HEK293 (cell line): ENCODE measurements around the gene SERINC3.

ENCODE experiments used
- BCL11A ChIP-seq: fragments of 450-650 bp; formaldehyde crosslinking; IDR thresholded peaks from 2 replicates; pipeline ENCODE4 v1.5.1; 2016; ENCODE audit warnings: low read depth, missing biosample characterization, missing genetic modification characterization
- CTCF ChIP-seq: fragments of 450-650 bp; formaldehyde crosslinking; IDR thresholded peaks from 2 replicates; pipeline ENCODE4 v1.5.1; 2016; ENCODE audit warnings: missing biosample characterization, missing genetic modification characterization
- KLF9 ChIP-seq: fragments of 450-650 bp; formaldehyde crosslinking; IDR thresholded peaks from 2 replicates; pipeline ENCODE4 v1.5.1; 2016; ENCODE audit warnings: missing biosample characterization, missing genetic modification characterization, low read depth
- PBX3 ChIP-seq: sonication (generic); formaldehyde crosslinking; IDR thresholded peaks from 2 replicates; pipeline ENCODE4 v1.8.1; 2022; ENCODE audit warnings: mild to moderate bottlenecking, moderate library complexity, missing genetic modification reagents
- REST ChIP-seq: fragments of 450-650 bp; formaldehyde crosslinking; IDR thresholded peaks from 2 replicates; pipeline ENCODE4 v1.5.1; 2016; ENCODE audit warnings: missing biosample characterization, missing genetic modification characterization
- TSHZ1 ChIP-seq: fragments of 450-650 bp; formaldehyde crosslinking; IDR thresholded peaks from 2 replicates; pipeline ENCODE4 v1.5.1; 2016; ENCODE audit warnings: missing biosample characterization, missing genetic modification characterization, borderline replicate concordance
- ZBTB8A ChIP-seq: fragments of 450-650 bp; formaldehyde crosslinking; IDR thresholded peaks from 2 replicates; pipeline ENCODE4 v1.5.1; 2016; ENCODE audit warnings: missing biosample characterization, missing genetic modification characterization
- ZNF133 ChIP-seq: fragments of 450-650 bp; formaldehyde crosslinking; IDR thresholded peaks from 2 replicates; pipeline ENCODE4 v1.5.1; 2016; ENCODE audit warnings: missing biosample characterization, missing genetic modification characterization
- ZNF280D ChIP-seq: fragments of 450-650 bp; formaldehyde crosslinking; IDR thresholded peaks from 2 replicates; pipeline ENCODE4 v1.5.1; 2016; ENCODE audit warnings: missing biosample characterization, missing genetic modification characterization
- ZNF391 ChIP-seq: fragments of 450-650 bp; formaldehyde crosslinking; IDR thresholded peaks from 2 replicates; pipeline ENCODE4 v1.5.1; 2016; ENCODE audit warnings: low read depth, missing biosample characterization, missing genetic modification characterization, borderline replicate concordance
- ZNF548 ChIP-seq: fragments of 450-650 bp; formaldehyde crosslinking; IDR thresholded peaks from 2 replicates; pipeline ENCODE4 v1.5.1; 2016; ENCODE audit warnings: missing biosample characterization, missing genetic modification characterization
- ZNF558 ChIP-seq: fragments of 450-650 bp; formaldehyde crosslinking; IDR thresholded peaks from 2 replicates; pipeline ENCODE4 v1.5.1; 2016; ENCODE audit warnings: missing biosample characterization, missing genetic modification characterization
- ZNF707 ChIP-seq: fragments of 450-650 bp; formaldehyde crosslinking; IDR thresholded peaks from 2 replicates; pipeline ENCODE4 v1.5.1; 2016; ENCODE audit warnings: missing biosample characterization, missing genetic modification characterization

GRCh38 chr20:44520881-44521280, 989 bp downstream of the SERINC3 start:
- TF ChIP-seq KLF9 (tag by site-specific recombination), result no peak
- no peak for TF ChIP-seq CTCF (tag by site-specific recombination)
- no peak for TF ChIP-seq ZNF391
- TF ChIP-seq ZNF707 (tag by site-specific recombination), result no peak
- TF ChIP-seq ZNF548, result no peak
- TF ChIP-seq REST (tag by site-specific recombination), result no peak
- no peak for TF ChIP-seq BCL11A (tag by site-specific recombination)
- TF ChIP-seq ZBTB8A (tag by site-specific recombination), result no peak
- no peak for TF ChIP-seq ZNF280D (tag by site-specific recombination)
- TF ChIP-seq TSHZ1 (tag by site-specific recombination), result no peak
- no peak for TF ChIP-seq ZNF133 (tag by site-specific recombination)
- TF ChIP-seq ZNF558 (tag by site-specific recombination), result no peak
- no peak for TF ChIP-seq PBX3 (CRISPR knock-in tag)
